H9 (cell line): ENCODE data around the gene GPC1. TPM values are rescaled to one million over a fixed set of nuclear protein-coding genes. Genes with fewer than 3 reads are reported as not detected.

ENCODE experiments used
- DNase-seq: peaks from one replicate; pipeline ENCODE4 v3.0.0-alpha.2; 2017
- H2AFZ ChIP-seq: one replicate; pipeline ENCODE4 v1.6.1; 2013; ENCODE audit warnings: mild to moderate bottlenecking, low read length, control low read depth, moderate library complexity
- H2AK5ac ChIP-seq: 2 replicates; pipeline ENCODE4 v1.6.1; 2013; ENCODE audit warnings: low read length, control low read depth, mixed read lengths; ENCODE audit not compliant: insufficient read length
- H2BK120ac ChIP-seq: one replicate; pipeline ENCODE4 v1.6.1; 2013; ENCODE audit warnings: low read depth, mild to moderate bottlenecking, low read length, control low read depth, inconsistent platforms; ENCODE audit not compliant: poor library complexity, severe bottlenecking
- H2BK12ac ChIP-seq: 2 replicates; pipeline ENCODE4 v1.6.1; 2013; ENCODE audit warnings: low read length, control low read depth, mixed read lengths, low read depth; ENCODE audit not compliant: insufficient read length
- H2BK15ac ChIP-seq: 2 replicates; pipeline ENCODE4 v1.6.1; 2013; ENCODE audit warnings: low read depth, low read length, control low read depth
- H2BK20ac ChIP-seq: one replicate; pipeline ENCODE4 v1.6.1; 2013; ENCODE audit warnings: low read depth, mild to moderate bottlenecking, low read length, control low read depth, inconsistent platforms; ENCODE audit not compliant: poor library complexity, severe bottlenecking
- H2BK5ac ChIP-seq: 2 replicates; pipeline ENCODE4 v1.6.1; 2013; ENCODE audit warnings: low read length, control low read depth, mixed read lengths; ENCODE audit not compliant: insufficient read length
- H3K14ac ChIP-seq: 2 replicates; pipeline ENCODE4 v1.6.1; 2013; ENCODE audit warnings: low read length, control low read depth; ENCODE audit not compliant: insufficient read depth
- H3K18ac ChIP-seq: 2 replicates; pipeline ENCODE4 v1.6.1; 2013; ENCODE audit warnings: low read depth, mild to moderate bottlenecking, mixed read lengths, low read length, control low read depth; ENCODE audit not compliant: insufficient read length
- H3K23ac ChIP-seq: 2 replicates; pipeline ENCODE4 v1.6.1; 2013; ENCODE audit warnings: low read length, control low read depth, mixed read lengths, low read depth; ENCODE audit not compliant: insufficient read length
- H3K23me2 ChIP-seq: 2 replicates; pipeline ENCODE4 v1.6.1; 2013; ENCODE audit warnings: low read depth, mild to moderate bottlenecking, mixed read lengths, low read length, control low read depth; ENCODE audit not compliant: insufficient read length, poor library complexity, severe bottlenecking
- H3K27ac ChIP-seq: 2 replicates; pipeline ENCODE4 v1.5.1; 2013; ENCODE audit warnings: low read length, control low read depth, mixed read lengths, low read depth; ENCODE audit not compliant: insufficient read length
- H3K27me3 ChIP-seq: 2 replicates; pipeline ENCODE4 v1.6.1; 2013; ENCODE audit warnings: low read length, control low read depth, inconsistent platforms; ENCODE audit not compliant: insufficient read depth
- H3K4ac ChIP-seq: 2 replicates; pipeline ENCODE4 v1.6.1; 2013; ENCODE audit warnings: low read depth, mild to moderate bottlenecking, control low read depth, inconsistent platforms, low read length, moderate library complexity
- H3K4me1 ChIP-seq: 2 replicates; pipeline ENCODE4 v1.6.1; 2013; ENCODE audit warnings: low read length, control low read depth, inconsistent platforms; ENCODE audit not compliant: insufficient read depth
- H3K4me2 ChIP-seq: 2 replicates; pipeline ENCODE4 v1.6.1; 2013; ENCODE audit warnings: low read length, control low read depth, mixed read lengths; ENCODE audit not compliant: insufficient read length, insufficient read depth
- H3K56ac ChIP-seq: 2 replicates; pipeline ENCODE4 v1.6.1; 2013; ENCODE audit warnings: low read depth, mild to moderate bottlenecking, mixed read lengths, low read length, control low read depth; ENCODE audit not compliant: insufficient read length
- H3K79me1 ChIP-seq: 2 replicates; pipeline ENCODE4 v1.6.1; 2013; ENCODE audit warnings: low read depth, mild to moderate bottlenecking, moderate library complexity, low read length, control low read depth, inconsistent platforms; ENCODE audit not compliant: insufficient read depth, poor library complexity, severe bottlenecking
- H3K79me2 ChIP-seq: 2 replicates; pipeline ENCODE4 v1.6.1; 2013; ENCODE audit warnings: low read length, control low read depth, inconsistent platforms; ENCODE audit not compliant: insufficient read depth
- H3K9ac ChIP-seq: 2 replicates; pipeline ENCODE4 v1.6.1; 2013; ENCODE audit warnings: low read length, control low read depth, mixed read lengths; ENCODE audit not compliant: insufficient read length; ENCODE audit errors: extremely low read depth
- H3K9me3 ChIP-seq: one replicate; pipeline ENCODE4 v1.6.1; 2013; ENCODE audit warnings: low read depth, low read length, inconsistent platforms; ENCODE audit not compliant: control insufficient read depth
- H3T11ph ChIP-seq: one replicate; pipeline ENCODE4 v1.6.1; 2013; ENCODE audit warnings: mild to moderate bottlenecking, low read length, control low read depth, inconsistent platforms
- H4K20me1 ChIP-seq: one replicate; pipeline ENCODE4 v1.6.1; 2013; ENCODE audit not compliant: control insufficient read depth, insufficient read length, insufficient read depth
- H4K5ac ChIP-seq: 2 replicates; pipeline ENCODE4 v1.6.1; 2013; ENCODE audit warnings: low read depth, mild to moderate bottlenecking, mixed read lengths, low read length, control low read depth; ENCODE audit not compliant: insufficient read length
- H4K8ac ChIP-seq: replicated peaks from 2 replicates; pipeline ENCODE4 v1.6.1; 2013; ENCODE audit warnings: low read length, control low read depth, mixed read lengths, low read depth; ENCODE audit not compliant: insufficient read length
- H4K91ac ChIP-seq: 2 replicates; pipeline ENCODE4 v1.6.1; 2013; ENCODE audit warnings: low read depth, mild to moderate bottlenecking, moderate library complexity, mixed read lengths, low read length, control low read depth; ENCODE audit not compliant: insufficient read length
- H3K27ac Mint-ChIP-seq, 3 experiments: 2 replicates in 2 of 3; 3 replicates in 1 of 3; pipeline ENCODE4 v1.8.0; 2020 to 2021; ENCODE audit warnings: mixed read lengths in 3 of 3, mild to moderate bottlenecking in 1 of 3, moderate library complexity in 1 of 3
- H3K27me3 Mint-ChIP-seq: 2 replicates; pipeline ENCODE4 v1.8.0; 2021; ENCODE audit warnings: low read depth, mild to moderate bottlenecking, moderate library complexity, mixed read lengths
- H3K36me3 Mint-ChIP-seq, 3 experiments: 2 replicates in 2 of 3; 3 replicates in 1 of 3; pipeline ENCODE4 v1.8.0; 2020 to 2021; ENCODE audit warnings: low read depth in 3 of 3, mixed read lengths in 3 of 3; ENCODE audit not compliant: insufficient read depth in 1 of 3
- H3K4me1 Mint-ChIP-seq, 2 experiments: 2 replicates each; pipeline ENCODE4 v1.8.0; 2020; ENCODE audit warnings: mixed read lengths in 2 of 2
- H3K4me3 Mint-ChIP-seq, 2 experiments: 2 replicates in 1 of 2; 3 replicates in 1 of 2; pipeline ENCODE4 v1.8.0; 2020 to 2021; ENCODE audit warnings: mild to moderate bottlenecking in 2 of 2, mixed read lengths in 2 of 2, moderate library complexity in 1 of 2
- H3K9me3 Mint-ChIP-seq, 2 experiments: 2 replicates in 1 of 2; 3 replicates in 1 of 2; pipeline ENCODE4 v1.8.0; 2020; ENCODE audit warnings: mild to moderate bottlenecking in 2 of 2, mixed read lengths in 2 of 2, moderate library complexity in 1 of 2
- WGBS: extraction: QIAGEN DNeasy Blood & Tissue Kit; methylation state at CpG from one replicate; pipeline ENCODE4 v1.1.7; 2013; ENCODE audit warnings: missing lambda C conversion rate, low lambda C conversion rate, mixed read lengths; ENCODE audit not compliant: insufficient read length; ENCODE audit errors: extremely low coverage; 5-methylcytosine and 5-hydroxymethylcytosine counted together
- total RNA-seq: library from RNA; stranded (reverse); gene quantifications from 2 replicates; pipeline ENCODE4 v1.2.1, GENCODE V29; 2021
- TF ChIP-seq, protein P1 (sequence below): fragments of 200-600 bp; sonication (generic); conservative IDR thresholded peaks from 3 replicates; pipeline ENCODE4 v1.8.0; 2021; ENCODE audit warnings: antibody characterized with exemption, mild to moderate bottlenecking

The GPC1 gene
- total RNA-seq, 1 experiment from 2014 or later, result 39.4 TPM

DNA sequence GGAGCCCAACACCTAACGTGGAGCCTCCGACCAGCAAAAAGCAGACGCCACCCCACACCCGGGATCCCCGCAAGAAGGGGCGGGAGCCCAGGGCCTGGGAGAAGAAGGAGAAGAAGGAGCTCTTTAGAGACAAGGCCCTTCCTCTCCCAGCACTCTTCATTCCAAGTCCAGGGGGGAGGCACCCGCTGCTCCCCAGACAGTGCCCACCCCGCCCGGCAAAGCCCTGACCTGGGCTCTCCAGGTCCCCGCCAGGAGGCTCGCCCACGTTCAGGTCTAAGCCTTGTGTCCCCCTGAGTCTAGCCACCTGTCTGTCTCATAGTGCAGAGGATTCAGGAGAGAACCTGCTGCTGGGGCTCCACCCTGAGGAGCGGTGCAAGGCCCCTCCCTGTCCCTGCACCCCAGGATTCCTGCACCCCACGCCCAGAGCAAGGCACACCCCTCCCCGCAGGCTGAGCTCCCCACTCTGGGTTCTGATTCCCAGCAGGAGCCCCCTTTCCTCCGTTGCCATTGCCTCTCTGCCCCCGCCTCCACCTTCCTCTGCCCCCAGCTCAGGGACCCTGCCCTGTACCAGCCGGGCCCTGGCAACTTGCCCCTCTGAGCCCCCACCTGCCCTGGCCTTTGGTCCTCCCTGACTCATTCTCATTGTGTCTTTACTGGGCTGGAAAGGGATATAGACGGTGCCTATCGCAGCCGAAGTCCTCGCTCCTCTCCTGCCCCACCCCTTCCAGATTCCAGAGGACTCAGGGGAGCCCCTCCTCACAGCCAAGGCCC is 33.5 kb upstream of the GPC1 start:
- Histone ChIP-seq H2BK12ac (no peak overlapping the region), H3T11ph (no peak overlapping the region), H3K27me3 (no peaks in the 10 kb centered on the region), H3K79me2 (no peaks in the 10 kb centered on the region), H3K9ac (no peak overlapping the region), H2BK120ac (no peak overlapping the region), H3K18ac (no peak overlapping the region), H2BK5ac (no peak overlapping the region), H3K23ac (no peak overlapping the region), H3K27ac (no peak overlapping the region), H3K4me2 (no peak overlapping the region), H2BK15ac (no peak overlapping the region), H2BK20ac (no peak overlapping the region), H4K91ac (no peak overlapping the region), H4K20me1 (no peaks in the 10 kb centered on the region), H3K23me2 (no peaks in the 10 kb centered on the region), H4K5ac (no peak overlapping the region), H3K14ac (no peak overlapping the region), H2AK5ac (no peak overlapping the region), H4K8ac (no peak overlapping the region), H3K4me1 (no peaks in the 10 kb centered on the region), H3K56ac (no peak overlapping the region), H3K9me3 (no peaks in the 10 kb centered on the region), H2AFZ (no peak overlapping the region), H3K79me1 (no peaks in the 10 kb centered on the region), H3K4ac (no peak overlapping the region)
- peak; percentile 12 for DNase-seq
- Mint-ChIP-seq H3K36me3 (no peaks in the 10 kb centered on the region), H3K9me3 (no peaks in the 10 kb centered on the region), H3K27ac (peak overlapping the region in 1 of 3 experiments; percentile 79; a peak in 1 of 7 replicates), H3K4me1 (peaks cover 7% of the 10 kb centered on the region in 2 experiments), H3K4me3 (no peak overlapping the region), H3K27me3 (peaks cover 2% of the 10 kb centered on the region)
- no CpG with 5 or more reads among the region's 22 CpGs for WGBS
- TF ChIP-seq, protein P1, sequence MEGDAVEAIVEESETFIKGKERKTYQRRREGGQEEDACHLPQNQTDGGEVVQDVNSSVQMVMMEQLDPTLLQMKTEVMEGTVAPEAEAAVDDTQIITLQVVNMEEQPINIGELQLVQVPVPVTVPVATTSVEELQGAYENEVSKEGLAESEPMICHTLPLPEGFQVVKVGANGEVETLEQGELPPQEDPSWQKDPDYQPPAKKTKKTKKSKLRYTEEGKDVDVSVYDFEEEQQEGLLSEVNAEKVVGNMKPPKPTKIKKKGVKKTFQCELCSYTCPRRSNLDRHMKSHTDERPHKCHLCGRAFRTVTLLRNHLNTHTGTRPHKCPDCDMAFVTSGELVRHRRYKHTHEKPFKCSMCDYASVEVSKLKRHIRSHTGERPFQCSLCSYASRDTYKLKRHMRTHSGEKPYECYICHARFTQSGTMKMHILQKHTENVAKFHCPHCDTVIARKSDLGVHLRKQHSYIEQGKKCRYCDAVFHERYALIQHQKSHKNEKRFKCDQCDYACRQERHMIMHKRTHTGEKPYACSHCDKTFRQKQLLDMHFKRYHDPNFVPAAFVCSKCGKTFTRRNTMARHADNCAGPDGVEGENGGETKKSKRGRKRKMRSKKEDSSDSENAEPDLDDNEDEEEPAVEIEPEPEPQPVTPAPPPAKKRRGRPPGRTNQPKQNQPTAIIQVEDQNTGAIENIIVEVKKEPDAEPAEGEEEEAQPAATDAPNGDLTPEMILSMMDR, result no peak
